Astrocyte (in vitro differentiated cells and primary cell): Measurements from ENCODE around the gene DIP2C.

Experiments
- EZH2 ChIP-seq: IDR thresholded peaks from 2 replicates; pipeline ENCODE4 v1.6.1; 2012; ENCODE audit warnings: mild to moderate bottlenecking, low read length, inconsistent platforms; ENCODE audit not compliant: insufficient read depth
- TF ChIP-seq, protein P1 (sequence below): IDR thresholded peaks from 2 replicates; pipeline ENCODE4 v1.5.1; 2011; ENCODE audit warnings: low read depth, mild to moderate bottlenecking, inconsistent platforms, low read length, moderate library complexity; ENCODE audit not compliant: insufficient read depth

DNA sequence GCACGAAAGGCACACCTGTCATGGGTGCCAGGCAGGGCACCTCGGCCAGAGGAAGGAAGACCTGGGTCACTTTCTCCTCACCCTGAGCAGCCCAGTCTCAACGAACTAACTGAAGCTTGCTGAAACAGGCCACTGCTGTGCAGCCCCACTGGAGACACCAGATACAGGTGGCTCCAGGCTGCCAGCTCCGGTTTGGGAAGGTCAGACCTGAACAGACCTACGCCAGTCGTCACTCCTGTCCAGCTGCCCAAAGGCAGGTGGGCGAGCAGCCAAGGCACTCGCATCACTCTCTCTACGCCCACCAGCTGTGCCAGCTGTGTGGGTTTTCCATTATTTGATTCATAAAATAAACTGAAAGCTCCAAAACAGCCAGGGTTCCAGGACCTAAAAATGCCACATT is 298.2 kb downstream of the DIP2C start:
- TF ChIP-seq, protein P1, sequence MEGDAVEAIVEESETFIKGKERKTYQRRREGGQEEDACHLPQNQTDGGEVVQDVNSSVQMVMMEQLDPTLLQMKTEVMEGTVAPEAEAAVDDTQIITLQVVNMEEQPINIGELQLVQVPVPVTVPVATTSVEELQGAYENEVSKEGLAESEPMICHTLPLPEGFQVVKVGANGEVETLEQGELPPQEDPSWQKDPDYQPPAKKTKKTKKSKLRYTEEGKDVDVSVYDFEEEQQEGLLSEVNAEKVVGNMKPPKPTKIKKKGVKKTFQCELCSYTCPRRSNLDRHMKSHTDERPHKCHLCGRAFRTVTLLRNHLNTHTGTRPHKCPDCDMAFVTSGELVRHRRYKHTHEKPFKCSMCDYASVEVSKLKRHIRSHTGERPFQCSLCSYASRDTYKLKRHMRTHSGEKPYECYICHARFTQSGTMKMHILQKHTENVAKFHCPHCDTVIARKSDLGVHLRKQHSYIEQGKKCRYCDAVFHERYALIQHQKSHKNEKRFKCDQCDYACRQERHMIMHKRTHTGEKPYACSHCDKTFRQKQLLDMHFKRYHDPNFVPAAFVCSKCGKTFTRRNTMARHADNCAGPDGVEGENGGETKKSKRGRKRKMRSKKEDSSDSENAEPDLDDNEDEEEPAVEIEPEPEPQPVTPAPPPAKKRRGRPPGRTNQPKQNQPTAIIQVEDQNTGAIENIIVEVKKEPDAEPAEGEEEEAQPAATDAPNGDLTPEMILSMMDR: no peak
- TF ChIP-seq EZH2: no peak
